Testis (tissue), 2 donors: ENCODE data around the gene KRT13.

ENCODE experiments used
- POLR2A ChIP-seq: fragments of 450-650 bp; IDR thresholded peaks from one replicate; pipeline ENCODE4 v1.6.1; 2017; ENCODE audit warnings: antibody characterized with exemption, mild to moderate bottlenecking, moderate library complexity
- TF ChIP-seq, protein P1 (sequence below), 3 experiments: fragments of 450-650 bp in 2 of 3; fragments of 200-600 bp in 1 of 3; sonication (generic) in 1 of 3; IDR thresholded peaks; one replicate each; pipeline ENCODE4 v1.5.1; 2016 to 2019; ENCODE audit warnings: antibody characterized with exemption in 3 of 3, mild to moderate bottlenecking in 2 of 3, moderate library complexity in 1 of 3

DNA sequence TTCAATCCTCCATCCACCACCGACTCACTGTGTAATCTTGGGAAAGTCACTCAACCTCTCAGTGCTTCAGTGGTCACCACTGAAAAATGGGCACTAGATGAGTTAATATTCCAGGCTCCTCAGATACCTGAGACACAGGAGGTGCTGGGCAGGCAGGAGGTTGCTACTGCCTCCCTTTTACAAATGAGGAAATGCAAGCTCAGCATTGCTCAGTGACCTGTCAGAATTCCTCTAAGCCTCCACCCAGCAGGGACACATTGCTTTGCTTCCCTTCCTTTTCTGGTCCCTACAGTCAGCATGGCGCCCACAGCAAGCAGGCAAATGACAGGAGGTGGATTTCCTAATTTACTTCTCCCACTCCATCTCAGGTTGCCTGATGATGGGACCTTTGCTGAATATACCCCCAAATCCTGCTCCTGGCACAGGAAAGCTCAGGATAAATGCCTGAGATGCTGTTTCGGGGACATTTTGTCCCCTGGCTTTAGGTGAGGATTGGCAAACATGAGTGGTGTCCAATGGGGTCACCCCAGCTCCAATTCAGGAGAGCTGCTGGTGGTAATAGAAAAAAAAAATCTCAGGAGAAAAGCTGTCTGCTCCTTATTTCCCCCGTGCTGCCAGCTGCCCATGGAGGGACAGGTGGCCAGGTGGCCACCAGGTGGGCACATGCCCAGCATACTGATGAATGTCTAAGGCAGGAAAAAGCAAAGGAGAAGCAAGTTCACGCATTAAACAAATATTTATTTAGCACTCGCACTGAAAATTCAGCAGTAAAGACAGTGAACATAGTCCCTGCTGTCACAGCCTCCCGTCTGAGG lies 5.0 kb upstream of the KRT13 start:
- TF ChIP-seq, protein P1, sequence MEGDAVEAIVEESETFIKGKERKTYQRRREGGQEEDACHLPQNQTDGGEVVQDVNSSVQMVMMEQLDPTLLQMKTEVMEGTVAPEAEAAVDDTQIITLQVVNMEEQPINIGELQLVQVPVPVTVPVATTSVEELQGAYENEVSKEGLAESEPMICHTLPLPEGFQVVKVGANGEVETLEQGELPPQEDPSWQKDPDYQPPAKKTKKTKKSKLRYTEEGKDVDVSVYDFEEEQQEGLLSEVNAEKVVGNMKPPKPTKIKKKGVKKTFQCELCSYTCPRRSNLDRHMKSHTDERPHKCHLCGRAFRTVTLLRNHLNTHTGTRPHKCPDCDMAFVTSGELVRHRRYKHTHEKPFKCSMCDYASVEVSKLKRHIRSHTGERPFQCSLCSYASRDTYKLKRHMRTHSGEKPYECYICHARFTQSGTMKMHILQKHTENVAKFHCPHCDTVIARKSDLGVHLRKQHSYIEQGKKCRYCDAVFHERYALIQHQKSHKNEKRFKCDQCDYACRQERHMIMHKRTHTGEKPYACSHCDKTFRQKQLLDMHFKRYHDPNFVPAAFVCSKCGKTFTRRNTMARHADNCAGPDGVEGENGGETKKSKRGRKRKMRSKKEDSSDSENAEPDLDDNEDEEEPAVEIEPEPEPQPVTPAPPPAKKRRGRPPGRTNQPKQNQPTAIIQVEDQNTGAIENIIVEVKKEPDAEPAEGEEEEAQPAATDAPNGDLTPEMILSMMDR (IDR thresholded peaks at IDR 0.05), result no peak
- TF ChIP-seq POLR2A, result no peak
